HTR-8/SVneo (cell line): ENCODE results near the gene LGALS9.
"Not testable (repeated sequence)": the region's sequence is repeated elsewhere in the genome, so short reads cannot be mapped to it uniquely, and the experiment has no call there.

Experiments
- DNase-seq: peaks from one replicate; pipeline ENCODE4 v3.0.0; 2011; ENCODE audit warnings: low spot score, mixed read lengths; ENCODE audit not compliant: insufficient read length
- FAIRE-seq: peaks from 2 replicates; lab custom pipeline; 2011; peaks lifted over from hg19 to GRCh38; lab: Jason Lieb, UNC

LGALS9 gene

DNA sequence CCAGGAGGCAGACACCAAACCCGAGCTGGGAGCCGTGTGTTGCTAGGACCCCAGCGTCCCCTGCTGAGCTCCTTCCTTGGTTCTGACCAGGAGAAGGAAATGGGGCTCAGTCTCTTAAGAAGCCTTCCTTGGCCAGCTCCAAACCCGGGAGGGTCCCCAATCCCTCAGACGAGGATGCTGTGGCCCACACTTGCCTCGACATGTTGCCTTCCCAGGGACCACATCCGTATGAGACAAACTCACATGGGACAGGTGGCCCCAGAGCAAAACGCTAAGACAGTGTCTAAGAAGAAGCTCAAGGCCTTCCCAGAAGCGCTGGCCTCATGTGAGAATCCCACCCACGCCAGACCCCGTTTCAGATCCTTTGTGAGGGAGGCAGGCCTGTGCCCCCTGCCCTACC, 19.8 kb downstream of the LGALS9 start:
- no peak for FAIRE-seq
- DNase-seq, result no peak

DNA sequence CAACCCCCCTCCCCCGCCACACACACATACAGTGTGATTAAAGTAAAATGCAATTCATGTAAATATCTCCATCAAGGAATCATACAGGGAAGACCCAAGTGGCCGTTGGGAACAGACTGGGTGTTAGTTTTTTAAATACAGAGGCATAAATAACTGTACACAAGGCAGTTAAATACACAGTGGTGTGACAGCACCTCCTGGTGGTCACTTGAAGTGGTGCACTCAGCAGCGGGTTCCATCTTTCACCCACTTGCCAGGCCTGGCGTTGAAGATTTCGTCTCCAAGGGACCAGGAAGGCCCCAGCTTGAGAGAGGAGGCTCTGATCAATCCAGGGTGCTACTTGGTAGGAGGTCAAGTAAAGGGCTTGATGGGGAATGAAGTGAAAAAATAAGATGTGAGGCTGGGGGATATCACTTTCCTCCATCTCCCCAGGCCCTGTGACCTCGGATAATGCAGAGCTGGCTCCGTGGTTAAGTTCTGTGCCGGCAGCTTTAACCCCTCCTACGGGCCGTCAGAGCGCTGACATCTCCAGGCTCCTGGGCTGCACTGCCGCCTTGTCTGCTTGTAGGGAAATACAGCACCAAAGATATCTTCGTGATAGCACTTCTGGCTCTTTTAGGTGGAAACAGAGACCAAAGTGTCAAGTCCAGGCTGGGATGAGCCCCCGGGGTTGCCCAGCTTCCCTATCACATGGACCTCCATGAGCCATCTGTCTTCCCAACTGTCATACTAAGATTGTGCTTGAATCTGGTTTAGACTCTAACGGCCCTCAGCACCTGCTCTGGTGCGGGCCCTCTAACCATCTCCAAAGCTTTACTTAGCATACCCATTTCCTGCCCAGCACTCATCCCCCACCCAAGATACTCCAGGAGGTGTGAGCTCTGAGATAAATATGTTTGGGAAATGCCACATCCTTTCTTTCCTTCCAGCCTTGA, 20.7 kb downstream of the LGALS9 start:
- FAIRE-seq, result no peak
- no peak for DNase-seq

DNA sequence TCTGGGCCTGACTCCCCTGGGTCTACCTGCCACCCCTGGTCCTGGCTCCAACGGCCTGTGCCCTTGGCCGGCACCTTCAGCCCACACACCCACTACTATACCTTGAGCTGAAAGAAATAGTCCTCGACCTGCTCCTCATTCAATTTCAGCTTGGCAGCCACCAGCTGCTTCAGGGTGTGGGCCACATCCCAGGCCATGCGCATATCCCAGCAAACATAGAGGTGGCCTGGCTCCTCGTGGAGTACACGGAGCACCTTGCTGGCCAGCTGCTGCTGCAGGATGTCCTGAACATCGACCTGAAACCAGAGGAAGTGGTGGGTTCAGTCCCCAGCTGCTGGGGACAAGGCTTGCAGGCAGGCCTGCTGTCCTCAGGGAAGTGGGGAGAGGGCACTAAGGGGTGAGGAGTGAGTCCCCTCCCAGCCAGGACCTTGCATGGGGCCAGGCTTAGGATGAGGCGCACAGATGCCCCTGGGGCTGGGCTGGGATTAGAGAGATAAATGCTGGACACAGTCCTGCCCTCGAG, 22.5 kb downstream of the LGALS9 start:
- DNase-seq, FAIRE-seq: not testable (repeated sequence)

- DNase-seq (no peak), FAIRE-seq (no peak)
Observed at GRCh38 chr17:27654136-27654535, 23.1 kb downstream of the LGALS9 start.

- FAIRE-seq (no peak), DNase-seq (peak; percentile 48)
Observed at GRCh38 chr17:27654654-27655524, 23.9 kb downstream of the LGALS9 start.

DNA sequence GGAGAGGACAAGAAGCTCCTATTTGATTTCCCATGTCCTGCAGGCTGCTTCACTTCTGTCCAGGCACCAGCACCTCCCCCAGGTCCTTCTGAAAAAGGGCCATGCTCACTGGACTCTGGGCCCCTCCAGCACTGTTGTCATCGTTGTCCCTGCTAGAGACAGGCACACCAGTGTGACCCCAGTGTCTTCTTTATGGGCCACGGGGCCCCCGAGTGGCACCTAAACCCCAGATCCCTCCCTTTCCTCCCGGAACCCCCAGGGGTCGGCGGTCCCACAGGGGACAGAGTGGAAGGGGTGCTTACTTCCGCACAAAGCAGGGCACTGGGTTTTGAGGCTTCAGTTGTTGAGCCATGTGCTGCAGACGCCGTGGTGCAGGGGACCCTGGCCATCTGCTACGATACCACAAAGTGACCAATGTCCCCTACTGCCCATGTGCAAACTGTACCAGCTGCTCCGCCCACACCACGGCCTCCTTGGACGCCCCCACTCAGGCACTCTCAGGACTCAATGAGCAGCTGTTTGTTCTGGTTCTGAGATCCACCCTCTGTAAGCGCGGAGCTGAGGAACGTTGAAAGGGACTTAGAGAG, 24.6 kb downstream of the LGALS9 start:
- DNase-seq, FAIRE-seq: not testable (repeated sequence)

- FAIRE-seq, result not testable (repeated sequence)
Observed at GRCh38 chr17:27656620-27657019, 25.6 kb downstream of the LGALS9 start.

DNA sequence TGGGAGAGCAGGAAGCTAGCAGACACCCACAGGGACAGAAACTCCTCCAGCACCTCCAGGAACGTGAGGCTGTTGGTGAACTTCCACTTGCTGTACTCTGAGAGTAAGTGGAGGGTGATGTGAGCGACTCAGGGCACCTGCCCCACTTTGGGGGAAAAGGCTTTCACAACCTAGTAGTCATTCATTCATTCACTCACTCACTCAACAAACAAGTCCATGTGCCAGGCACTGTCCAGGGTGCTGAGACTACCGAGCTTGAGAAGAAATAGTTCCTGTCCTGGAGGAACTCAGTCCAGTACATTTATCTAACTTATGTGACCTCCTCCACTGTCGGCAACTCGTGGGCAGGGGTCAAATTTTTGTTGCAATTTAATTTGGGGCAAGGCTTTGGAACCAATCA, 26.6 kb downstream of the LGALS9 start:
- DNase-seq (no peak), FAIRE-seq (no peak)

More at GRCh38 chr17:27656620-27657019, 25.6 kb downstream of the LGALS9 start:
- DNase-seq, result not testable (repeated sequence)

DNA sequence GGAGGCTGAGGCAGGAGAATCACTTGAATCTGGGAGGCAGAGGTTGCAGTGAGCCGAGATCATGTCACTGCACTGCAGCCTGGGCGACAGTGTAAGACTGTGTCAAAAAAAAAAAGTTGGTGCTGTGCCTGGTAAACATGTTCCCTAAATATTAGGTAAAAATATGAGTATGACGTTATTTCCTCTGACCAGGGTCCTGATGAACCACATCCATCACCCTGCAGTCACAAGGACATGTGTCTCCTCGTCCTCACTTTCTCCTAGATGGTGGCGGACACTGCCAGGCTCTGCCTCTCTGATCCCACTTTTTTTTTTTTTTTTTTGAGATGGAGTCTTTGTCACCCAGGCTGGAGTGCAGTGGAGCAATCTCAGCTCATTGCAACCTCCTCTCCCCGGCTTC, 28.7 kb downstream of the LGALS9 start:
- DNase-seq (no peak), FAIRE-seq (no peak)

DNA sequence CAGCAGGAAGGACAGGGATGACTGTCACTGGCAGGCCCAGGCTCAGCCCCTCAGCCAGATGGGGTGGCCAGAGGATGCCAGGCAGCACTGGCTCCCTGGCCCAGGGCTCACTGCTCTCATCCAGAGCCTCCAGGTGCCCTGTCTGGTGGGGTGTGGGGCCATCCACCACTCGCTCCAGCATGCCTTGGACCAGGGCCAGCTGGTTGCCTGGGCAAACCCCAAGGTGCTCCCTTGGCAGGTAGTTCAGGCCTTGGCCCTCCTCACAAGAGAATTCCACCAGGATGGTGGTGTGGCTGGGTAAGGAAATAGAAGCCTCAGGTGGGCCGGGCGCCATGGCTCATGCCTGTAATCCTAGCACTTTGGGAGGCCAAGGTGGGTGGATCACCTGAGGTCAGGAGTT, 29.4 kb downstream of the LGALS9 start:
- no peak for FAIRE-seq

DNA sequence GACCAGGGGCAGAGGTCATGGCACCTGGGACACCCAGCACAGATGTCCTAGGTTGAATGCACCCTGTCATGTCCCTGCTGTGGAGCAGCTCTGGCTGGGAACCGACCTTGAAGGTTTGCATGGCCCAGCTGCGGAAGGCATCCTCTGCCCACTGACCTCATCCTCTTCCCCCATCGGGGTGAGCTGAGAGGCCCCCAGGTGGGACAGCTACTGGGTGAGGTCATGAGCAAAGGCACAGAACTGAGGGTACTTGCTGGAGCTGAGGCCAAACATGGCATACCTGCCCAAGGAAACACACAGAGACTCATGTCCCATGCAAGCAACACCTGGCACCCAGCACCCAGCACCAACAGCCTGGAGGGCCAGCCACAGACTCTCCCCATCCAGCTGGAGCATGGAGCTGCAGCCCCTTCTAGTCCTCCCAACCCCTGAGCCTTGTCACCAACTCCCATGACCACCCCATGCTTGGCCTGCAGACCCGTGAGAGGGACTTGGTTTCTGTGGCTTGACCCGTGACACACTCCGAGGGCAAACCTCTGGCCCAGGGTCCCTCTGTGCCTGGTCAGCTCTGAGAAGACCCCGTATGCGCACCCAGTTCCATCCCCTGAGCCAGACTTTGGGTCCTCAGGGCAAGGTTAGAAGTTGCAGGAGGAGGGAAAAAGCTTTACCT, 33.1 kb downstream of the LGALS9 start:
- FAIRE-seq (no peak), DNase-seq (no peak)

More for the DNA sequence above, 29.4 kb downstream of the LGALS9 start:
- DNase-seq, result no peak

DNA sequence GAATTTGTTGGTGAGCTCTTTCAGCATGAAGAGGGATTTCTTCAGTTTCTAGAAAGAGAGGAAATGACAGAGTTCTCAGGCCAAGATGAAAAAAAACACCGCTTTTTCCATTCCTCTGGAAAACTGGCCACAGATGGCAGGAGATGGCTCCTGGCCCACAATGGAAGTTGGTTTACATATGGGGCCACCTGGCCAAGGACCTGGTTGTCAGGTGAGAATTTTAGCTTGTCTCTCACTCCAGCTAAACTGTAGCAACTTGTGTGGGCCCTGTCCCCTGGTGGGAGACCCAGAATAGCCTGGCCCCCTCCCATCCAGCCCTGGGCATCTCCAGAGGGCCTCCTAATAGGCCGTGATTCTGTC, 33.6 kb downstream of the LGALS9 start:
- DNase-seq (no peak), FAIRE-seq (no peak)

DNA sequence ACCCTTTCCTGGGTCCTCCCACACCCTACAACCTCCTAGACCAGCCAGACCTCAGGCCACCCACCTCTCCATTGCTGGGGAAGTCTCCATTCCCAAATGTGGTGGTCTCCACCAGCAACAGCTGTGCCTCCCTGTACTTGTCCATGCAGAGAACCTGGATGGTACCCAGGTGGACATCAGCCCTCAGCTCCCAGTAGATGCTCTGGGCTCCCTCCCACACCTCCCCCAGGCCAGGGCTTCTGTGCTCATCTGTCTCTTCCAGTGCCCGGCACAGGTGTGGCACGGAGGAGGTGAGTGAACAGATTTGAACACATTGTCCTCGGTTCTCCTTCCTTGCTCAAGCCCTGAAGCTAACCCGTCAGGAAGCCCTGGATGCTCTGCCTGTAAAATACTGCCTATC, 34.6 kb downstream of the LGALS9 start:
- FAIRE-seq (no peak), DNase-seq (no peak)

DNA sequence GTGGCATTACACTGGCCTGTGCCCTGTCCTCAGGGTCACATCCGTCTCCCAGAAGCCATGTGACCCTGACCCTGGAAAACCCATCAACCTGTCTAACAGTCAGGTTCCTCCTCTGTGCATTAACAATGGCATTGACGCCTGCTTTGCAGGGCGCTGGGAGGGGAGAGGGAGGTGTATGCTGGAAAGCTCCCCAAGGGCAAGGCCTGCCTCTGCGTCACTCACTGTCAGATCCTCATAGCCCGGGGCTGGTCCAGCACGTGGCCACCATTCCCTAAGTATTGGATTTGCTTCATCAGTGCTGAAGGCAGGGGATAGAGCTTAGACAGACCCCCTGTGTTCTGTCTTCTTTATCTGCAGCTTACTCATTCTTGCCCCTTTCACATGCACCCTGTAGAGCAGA, 35.3 kb downstream of the LGALS9 start:
- not testable (repeated sequence) for FAIRE-seq, DNase-seq

GRCh38 chr17:27666831-27667560, 36.0 kb downstream of the LGALS9 start:
- DNase-seq, result no peak
- FAIRE-seq, result no peak

DNA sequence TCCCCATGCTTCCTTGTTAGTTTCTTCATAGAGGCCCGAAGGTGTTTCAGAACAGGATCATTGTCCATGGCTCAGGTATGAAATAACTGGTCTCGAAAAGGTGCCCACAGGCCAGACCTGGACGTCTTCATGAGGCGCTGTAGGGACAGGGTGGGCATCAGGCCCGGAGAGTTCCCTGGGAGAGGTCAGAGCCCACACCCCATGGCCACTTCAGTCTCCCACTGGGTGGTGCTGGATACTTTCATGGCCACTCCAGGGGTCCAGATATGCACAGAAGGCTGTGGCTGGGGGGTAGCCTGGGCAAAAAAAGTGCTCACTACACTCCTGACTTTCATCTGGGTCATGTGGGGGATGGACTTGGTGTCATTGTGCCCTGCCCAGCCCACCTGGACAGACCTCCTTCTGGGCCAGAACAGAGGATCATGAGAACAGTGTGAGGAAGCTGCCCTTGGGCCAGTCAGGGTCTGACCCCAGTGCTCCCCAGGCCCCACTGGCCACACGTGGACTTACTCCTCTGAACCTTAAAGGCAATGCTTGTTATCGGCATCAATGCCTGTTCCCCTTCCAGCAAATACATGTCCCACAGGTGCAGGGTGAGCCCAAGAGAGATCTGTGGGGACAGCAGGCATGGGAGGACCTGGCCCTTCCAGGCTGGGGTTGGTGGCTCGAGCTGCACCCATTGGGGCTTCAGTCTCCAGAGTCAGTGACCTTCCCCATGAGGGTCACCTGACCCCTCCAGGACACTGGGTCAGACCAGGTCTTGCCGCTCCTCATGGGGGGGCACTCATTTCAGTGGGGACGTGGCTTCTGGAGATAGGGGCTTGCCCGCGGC, 36.9 kb downstream of the LGALS9 start:
- FAIRE-seq (no peak), DNase-seq (no peak)

DNA sequence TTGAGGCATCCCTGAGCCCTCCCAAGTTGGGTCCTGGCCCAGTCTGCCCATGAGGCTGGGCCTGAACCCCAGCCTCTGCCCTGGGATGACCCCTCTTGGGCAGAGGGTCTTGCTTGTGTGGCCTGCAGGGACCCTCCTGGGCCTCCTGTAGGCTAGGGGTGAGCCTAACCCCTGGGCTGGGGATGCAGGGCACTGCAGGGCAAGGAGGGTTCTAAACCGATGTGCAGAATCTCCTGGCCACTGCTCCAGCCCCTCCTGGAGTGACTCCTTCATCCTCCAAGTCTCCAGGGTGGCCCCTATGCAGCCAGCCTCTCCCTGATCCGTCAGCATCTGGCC, 37.5 kb downstream of the LGALS9 start:
- no peak for DNase-seq
- FAIRE-seq, result no peak

- FAIRE-seq (no peak), DNase-seq (no peak)
Observed at GRCh38 chr17:27669136-27669535, 38.1 kb downstream of the LGALS9 start.
